ENCODE measurements around the gene LRRC4C. TPM values are rescaled to one million over a fixed set of nuclear protein-coding genes. Genes with fewer than 3 reads are reported as not detected.

Gene LRRC4C
- total RNA-seq, 1 experiment from 2014 or later = not detected

GRCh38 chr11:40286137-40286536, 1173.3 kb downstream of the LRRC4C start:
- no TSS peak for BruUV-seq (replicated peaks)
- H3K27me3 Mint-ChIP-seq (ENCODE audit: unreplicated experiment) = no peaks in the 10 kb centered on the region

GRCh38 chr11:40285558-40285957, 1173.9 kb downstream of the LRRC4C start:
- no peaks in the 10 kb centered on the region for H3K27me3 Mint-ChIP-seq (ENCODE audit: unreplicated experiment)
- no peak for TF ChIP-seq CTCF (IDR thresholded peaks at IDR 0.05; ENCODE audit: unreplicated experiment)
- intact Hi-C loops (cut with micrococcal nuclease; ENCODE audit: unreplicated experiment) = no loop called here
- no peak overlapping the region for H3K27ac Mint-ChIP-seq (ENCODE audit: unreplicated experiment)
- no peaks in the 10 kb centered on the region for H3K4me1 Mint-ChIP-seq (ENCODE audit: low read depth, unreplicated experiment)
- CTCF ChIA-PET = no interaction called here
- peaks cover 3% of the 10 kb centered on the region for H3K9me3 Mint-ChIP-seq (ENCODE audit: low read depth, unreplicated experiment)
- H3K36me3 Mint-ChIP-seq (ENCODE audit: insufficient read depth, unreplicated experiment) = no peaks in the 10 kb centered on the region
- H3K4me3 Mint-ChIP-seq (ENCODE audit: low read depth, unreplicated experiment) = no peak overlapping the region
- BruUV-seq (replicated peaks) = no TSS peak
- DNase-seq = no peak

More at GRCh38 chr11:40286137-40286536, 1173.3 kb downstream of the LRRC4C start:
- Mint-ChIP-seq H3K4me3 (ENCODE audit: low read depth, unreplicated experiment) (no peak overlapping the region), H3K4me1 (ENCODE audit: low read depth, unreplicated experiment) (no peaks in the 10 kb centered on the region), H3K36me3 (ENCODE audit: insufficient read depth, unreplicated experiment) (no peaks in the 10 kb centered on the region), H3K27ac (ENCODE audit: unreplicated experiment) (no peak overlapping the region), H3K9me3 (ENCODE audit: low read depth, unreplicated experiment) (peaks cover 3% of the 10 kb centered on the region)
- DNase-seq = no peak
- intact Hi-C loops (cut with micrococcal nuclease; ENCODE audit: unreplicated experiment) = no loop called here
- CTCF ChIA-PET = no interaction called here
- TF ChIP-seq CTCF (IDR thresholded peaks at IDR 0.05; ENCODE audit: unreplicated experiment) = no peak

GRCh38 chr11:40281052-40281580, 1178.3 kb downstream of the LRRC4C start:
- intact Hi-C loops (cut with micrococcal nuclease; ENCODE audit: unreplicated experiment) = no loop called here
- Mint-ChIP-seq H3K27ac (ENCODE audit: unreplicated experiment) (no peak overlapping the region), H3K9me3 (ENCODE audit: low read depth, unreplicated experiment) (peaks cover 5% of the 10 kb centered on the region), H3K27me3 (ENCODE audit: unreplicated experiment) (no peaks in the 10 kb centered on the region), H3K4me1 (ENCODE audit: low read depth, unreplicated experiment) (no peaks in the 10 kb centered on the region), H3K36me3 (ENCODE audit: insufficient read depth, unreplicated experiment) (no peaks in the 10 kb centered on the region), H3K4me3 (ENCODE audit: low read depth, unreplicated experiment) (no peak overlapping the region)
- CTCF ChIA-PET = no interaction called here
- no TSS peak for BruUV-seq (replicated peaks)
- TF ChIP-seq CTCF (IDR thresholded peaks at IDR 0.05; ENCODE audit: unreplicated experiment) = no peak
- DNase-seq = no peak

- no peaks in the 10 kb centered on the region for H3K36me3 Mint-ChIP-seq (ENCODE audit: insufficient read depth, unreplicated experiment)
- intact Hi-C loops (cut with micrococcal nuclease; ENCODE audit: unreplicated experiment) = no loop called here
- no peak overlapping the region for H3K27ac Mint-ChIP-seq (ENCODE audit: unreplicated experiment)
- TF ChIP-seq CTCF (IDR thresholded peaks at IDR 0.05; ENCODE audit: unreplicated experiment) = no peak
- H3K27me3 Mint-ChIP-seq (ENCODE audit: unreplicated experiment) = no peaks in the 10 kb centered on the region
- BruUV-seq (replicated peaks) = no TSS peak
- no peak for DNase-seq
- H3K4me3 Mint-ChIP-seq (ENCODE audit: low read depth, unreplicated experiment) = no peak overlapping the region
- peaks cover 9% of the 10 kb centered on the region for H3K9me3 Mint-ChIP-seq (ENCODE audit: low read depth, unreplicated experiment)
- CTCF ChIA-PET = no interaction called here
- H3K4me1 Mint-ChIP-seq (ENCODE audit: low read depth, unreplicated experiment) = no peaks in the 10 kb centered on the region
Measured at GRCh38 chr11:40280159-40281051, 1179.0 kb downstream of the LRRC4C start.
